GM12864 (cell line): ENCODE measurements around the gene CATSPERD.

ENCODE experiments used
- DNase-seq: peaks from one replicate; pipeline ENCODE4 v3.0.0-alpha.2; 2011; ENCODE audit warnings: low read depth
- H3K4me3 ChIP-seq: 2 replicates; pipeline ENCODE4 v1.5.1; 2011; ENCODE audit warnings: mild to moderate bottlenecking, low read depth, low read length, control low read depth
- TF ChIP-seq, protein P1 (sequence below): IDR thresholded peaks from 2 replicates; pipeline ENCODE4 v1.5.1; 2011; ENCODE audit warnings: low read depth, mild to moderate bottlenecking, moderate library complexity, low read length, control low read depth, inconsistent platforms; ENCODE audit errors: missing control alignments

Gene CATSPERD

DNA sequence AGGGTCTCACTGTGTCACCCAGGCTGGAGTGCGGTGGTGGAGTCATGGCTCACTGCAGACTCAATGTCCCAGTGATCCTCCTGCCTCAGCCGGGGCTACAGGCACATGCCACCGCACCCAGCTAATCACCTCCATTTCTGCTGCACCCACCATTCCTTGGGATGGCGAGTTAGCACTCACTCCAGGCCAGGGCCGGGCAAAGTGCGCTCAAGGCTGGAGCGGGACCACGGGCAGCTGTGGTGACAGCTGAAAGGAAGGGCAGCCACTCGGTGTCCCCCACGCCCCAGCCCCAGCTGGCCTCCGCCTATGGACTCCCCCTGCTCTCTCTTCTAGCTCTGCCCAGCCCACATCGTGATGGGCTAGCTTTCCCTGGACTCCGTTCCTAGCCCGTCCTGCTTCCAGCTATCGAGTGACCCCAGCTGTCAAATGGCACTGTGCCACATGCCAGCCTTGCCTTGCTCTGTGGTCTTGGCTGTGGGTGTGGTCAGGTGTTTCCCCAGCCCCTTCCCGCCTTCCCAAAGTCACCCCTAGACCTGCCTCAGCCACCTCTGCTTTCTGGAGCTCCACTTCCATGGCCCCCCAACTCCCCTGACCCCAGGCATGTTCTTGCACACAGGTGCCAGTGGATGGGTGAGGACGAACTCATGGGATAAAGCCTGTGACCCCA, 44.2 kb upstream of the CATSPERD start:
- TF ChIP-seq, protein P1, sequence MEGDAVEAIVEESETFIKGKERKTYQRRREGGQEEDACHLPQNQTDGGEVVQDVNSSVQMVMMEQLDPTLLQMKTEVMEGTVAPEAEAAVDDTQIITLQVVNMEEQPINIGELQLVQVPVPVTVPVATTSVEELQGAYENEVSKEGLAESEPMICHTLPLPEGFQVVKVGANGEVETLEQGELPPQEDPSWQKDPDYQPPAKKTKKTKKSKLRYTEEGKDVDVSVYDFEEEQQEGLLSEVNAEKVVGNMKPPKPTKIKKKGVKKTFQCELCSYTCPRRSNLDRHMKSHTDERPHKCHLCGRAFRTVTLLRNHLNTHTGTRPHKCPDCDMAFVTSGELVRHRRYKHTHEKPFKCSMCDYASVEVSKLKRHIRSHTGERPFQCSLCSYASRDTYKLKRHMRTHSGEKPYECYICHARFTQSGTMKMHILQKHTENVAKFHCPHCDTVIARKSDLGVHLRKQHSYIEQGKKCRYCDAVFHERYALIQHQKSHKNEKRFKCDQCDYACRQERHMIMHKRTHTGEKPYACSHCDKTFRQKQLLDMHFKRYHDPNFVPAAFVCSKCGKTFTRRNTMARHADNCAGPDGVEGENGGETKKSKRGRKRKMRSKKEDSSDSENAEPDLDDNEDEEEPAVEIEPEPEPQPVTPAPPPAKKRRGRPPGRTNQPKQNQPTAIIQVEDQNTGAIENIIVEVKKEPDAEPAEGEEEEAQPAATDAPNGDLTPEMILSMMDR: no peak
- no peak overlapping the region for H3K4me3 ChIP-seq
- no peak for DNase-seq

DNA sequence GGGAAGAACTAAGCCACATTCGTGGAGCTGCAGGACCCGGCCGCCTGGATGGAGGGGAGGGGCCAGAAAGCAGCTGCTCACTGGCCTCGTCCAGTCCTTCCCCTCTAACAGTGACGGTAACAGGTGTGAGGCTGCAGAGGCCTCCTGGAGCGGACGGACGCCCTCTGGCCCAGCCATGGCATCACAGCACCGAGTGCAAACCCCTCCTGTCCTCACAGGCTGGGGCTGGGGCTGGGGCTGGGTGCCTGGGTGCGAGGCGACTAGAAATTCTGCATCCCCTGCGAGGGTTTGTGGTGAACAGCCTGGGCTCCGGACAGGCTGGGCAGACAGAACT, 43.7 kb upstream of the CATSPERD start:
- no peak overlapping the region for H3K4me3 ChIP-seq
- DNase-seq: no peak

DNA sequence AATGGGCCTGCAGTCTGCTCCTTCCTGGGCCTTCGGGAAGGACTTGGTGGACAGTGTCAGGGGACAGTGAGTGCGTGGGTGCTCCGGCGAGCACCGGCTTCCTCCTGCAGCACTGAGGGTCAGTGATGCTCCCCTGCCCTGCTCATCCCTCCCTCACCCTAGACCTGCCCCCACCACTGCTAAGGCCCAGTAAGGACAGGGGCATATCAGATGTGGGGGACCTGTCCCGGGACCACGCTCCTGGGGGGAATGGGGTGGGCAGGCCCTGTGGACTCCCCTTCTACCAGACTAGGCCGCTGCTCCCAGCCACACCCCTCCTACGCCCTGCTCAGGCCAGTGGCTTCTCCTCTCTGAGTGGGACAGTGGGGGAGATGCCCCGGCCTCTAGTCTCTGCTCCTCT, 43.3 kb upstream of the CATSPERD start:
- DNase-seq: no peak
- TF ChIP-seq, protein P1: no peak
- no peak overlapping the region for H3K4me3 ChIP-seq

More for the DNA sequence above, 43.7 kb upstream of the CATSPERD start:
- TF ChIP-seq, protein P1: no peak

DNA sequence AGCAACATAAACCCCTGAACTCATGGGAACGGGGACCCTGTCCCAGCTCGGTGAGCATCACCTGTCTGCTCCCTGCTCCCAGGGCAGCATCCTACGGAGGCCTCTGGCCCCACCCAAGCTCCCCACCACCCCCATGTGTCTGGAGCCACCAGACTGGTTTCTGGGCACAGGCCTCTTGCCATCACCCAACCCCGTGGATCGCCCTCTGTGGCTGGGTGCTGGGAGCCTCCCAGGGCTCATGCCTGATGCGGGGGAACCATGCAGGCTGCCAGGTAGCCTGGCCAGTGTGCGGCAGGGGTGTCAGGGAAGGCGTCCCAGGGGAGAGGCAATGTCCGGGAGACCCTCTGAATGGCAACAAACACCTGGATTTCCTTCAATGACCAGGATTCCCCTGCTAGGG, 42.9 kb upstream of the CATSPERD start:
- TF ChIP-seq, protein P1: no peak
- no peak overlapping the region for H3K4me3 ChIP-seq
- no peak for DNase-seq

DNA sequence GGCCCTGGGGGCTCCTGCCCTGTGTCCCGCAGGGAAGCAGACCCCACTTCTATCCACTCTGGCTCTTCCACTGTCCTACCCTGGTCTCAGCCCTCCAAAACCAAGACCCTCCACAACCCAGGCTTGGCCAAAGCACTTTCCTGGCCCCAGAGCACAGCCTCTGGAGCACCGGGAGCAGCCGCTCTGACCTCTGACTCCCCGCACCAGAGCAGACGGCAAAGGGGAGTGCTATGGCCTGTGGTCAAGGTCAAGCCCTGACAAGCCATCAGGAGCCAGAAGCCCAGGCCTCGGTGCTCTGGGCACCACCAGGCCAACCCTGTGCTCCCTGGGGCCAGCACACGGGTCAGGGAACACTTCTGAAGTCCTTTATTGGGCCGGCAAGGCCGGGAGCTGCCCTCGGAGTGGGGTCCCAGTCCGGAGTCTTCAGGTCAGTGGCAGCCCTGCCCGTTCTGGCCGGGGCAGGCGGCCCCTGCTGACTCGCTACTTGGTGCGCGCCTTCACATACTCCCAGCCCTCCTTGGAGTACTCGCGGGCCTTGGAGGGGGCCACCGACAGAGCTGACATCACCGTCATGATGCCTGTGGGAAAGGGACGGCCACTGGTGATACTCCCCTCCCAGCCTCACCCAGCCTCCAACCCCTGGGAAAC, 42.2 kb upstream of the CATSPERD start:
- TF ChIP-seq, protein P1: no peak
- no peak for DNase-seq
- H3K4me3 ChIP-seq: no peak overlapping the region

DNA sequence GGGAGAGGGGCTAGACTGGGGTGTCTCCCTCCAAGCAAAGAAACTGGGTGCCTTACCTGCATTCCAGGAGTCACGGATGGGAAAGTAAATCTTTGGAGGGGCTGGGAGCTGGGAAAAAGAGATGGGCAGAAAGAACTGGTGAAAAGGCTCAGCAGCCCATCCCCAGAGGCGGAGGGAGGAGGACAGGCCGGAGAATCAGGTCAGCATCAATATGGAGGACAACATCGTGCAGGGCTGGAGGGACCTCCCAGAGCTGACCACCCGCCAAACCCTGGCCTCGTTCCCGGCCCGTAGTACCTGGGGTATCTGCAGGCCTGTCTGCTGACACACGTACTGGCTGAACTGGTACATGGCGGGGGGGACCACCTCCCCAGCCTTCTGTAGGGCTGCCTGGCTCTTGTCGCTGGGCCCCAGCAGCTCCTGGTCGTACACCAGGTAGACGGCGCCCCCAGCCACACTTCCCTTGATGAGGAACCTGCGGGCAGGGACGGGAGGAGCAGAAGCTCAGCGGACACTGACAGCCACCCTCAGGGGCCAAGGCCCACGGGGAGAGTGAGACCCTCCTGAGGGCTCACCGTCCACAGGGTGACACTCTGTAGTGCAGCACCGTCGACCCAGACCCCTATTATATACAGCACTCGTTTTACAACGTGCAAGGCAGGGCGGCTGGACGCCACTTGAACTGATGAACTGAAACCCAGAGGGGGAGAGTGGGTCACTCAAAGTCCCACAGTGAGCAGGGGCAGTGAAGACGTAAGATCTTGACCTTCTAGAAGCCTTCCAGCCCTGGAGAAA, 41.0 kb upstream of the CATSPERD start:
- TF ChIP-seq, protein P1: no peak
- peak overlapping the region; percentile 95 for H3K4me3 ChIP-seq
- DNase-seq: no peak
